HG02885 (cell line): ENCODE measurements around the gene PRR33.
"Not testable (repeated sequence)": the region's sequence is repeated elsewhere in the genome, so short reads cannot be mapped to it uniquely, and the experiment has no call there.

Experiments
- ATAC-seq: cut with Tn5 transposase; IDR thresholded peaks from one replicate; pipeline ENCODE4 v1.9.1; 2021; ENCODE audit warnings: mild to moderate bottlenecking; ENCODE audit not compliant: unreplicated experiment, poor library complexity

The PRR33 gene

GRCh38 chr11:1891831-1892115, at the start of gene PRR33:
PRR33 (minus strand) TSS chr11:1891895; CDS start chr11:1890584, 1,311 bp downstream.
- ATAC-seq, result no peak

GRCh38 chr11:1939788-1940187, 48.1 kb upstream of the PRR33 start:
- not testable (repeated sequence) for ATAC-seq

- no peak for ATAC-seq
Measured at GRCh38 chr11:1939006-1939625, 47.4 kb upstream of the PRR33 start.

GRCh38 chr11:1938343-1939005, 46.8 kb upstream of the PRR33 start:
- ATAC-seq, result no peak

GRCh38 chr11:1937616-1938342, 46.1 kb upstream of the PRR33 start:
- ATAC-seq, result no peak

- no peak for ATAC-seq
Measured at GRCh38 chr11:1936781-1937615, 45.3 kb upstream of the PRR33 start.

GRCh38 chr11:1936072-1936780, 44.5 kb upstream of the PRR33 start:
- no peak for ATAC-seq

GRCh38 chr11:1935156-1936071, 43.7 kb upstream of the PRR33 start:
- no peak for ATAC-seq

GRCh38 chr11:1934335-1935155, 42.9 kb upstream of the PRR33 start:
- no peak for ATAC-seq

GRCh38 chr11:1933416-1934334, 42.0 kb upstream of the PRR33 start:
- no peak for ATAC-seq

- no peak for ATAC-seq
Measured at GRCh38 chr11:1932681-1933080, 41.0 kb upstream of the PRR33 start.

GRCh38 chr11:1932105-1932480, 40.4 kb upstream of the PRR33 start:
- ATAC-seq, result no peak

- no peak for ATAC-seq
Measured at GRCh38 chr11:1931341-1932104, 39.8 kb upstream of the PRR33 start.

- no peak for ATAC-seq
Measured at GRCh38 chr11:1930462-1930830, 38.8 kb upstream of the PRR33 start.

GRCh38 chr11:1929621-1930461, 38.1 kb upstream of the PRR33 start:
- no peak for ATAC-seq
